ENCODE data around the gene PHB1.
"Not testable (repeated sequence)": the region's sequence is repeated elsewhere in the genome, so short reads cannot be mapped to it uniquely, and the experiment has no call there.

Gene PHB1

GRCh38 chr17:49434821-49435670, 20.4 kb upstream of the PHB1 start:
- TF ChIP-seq, protein P1, sequence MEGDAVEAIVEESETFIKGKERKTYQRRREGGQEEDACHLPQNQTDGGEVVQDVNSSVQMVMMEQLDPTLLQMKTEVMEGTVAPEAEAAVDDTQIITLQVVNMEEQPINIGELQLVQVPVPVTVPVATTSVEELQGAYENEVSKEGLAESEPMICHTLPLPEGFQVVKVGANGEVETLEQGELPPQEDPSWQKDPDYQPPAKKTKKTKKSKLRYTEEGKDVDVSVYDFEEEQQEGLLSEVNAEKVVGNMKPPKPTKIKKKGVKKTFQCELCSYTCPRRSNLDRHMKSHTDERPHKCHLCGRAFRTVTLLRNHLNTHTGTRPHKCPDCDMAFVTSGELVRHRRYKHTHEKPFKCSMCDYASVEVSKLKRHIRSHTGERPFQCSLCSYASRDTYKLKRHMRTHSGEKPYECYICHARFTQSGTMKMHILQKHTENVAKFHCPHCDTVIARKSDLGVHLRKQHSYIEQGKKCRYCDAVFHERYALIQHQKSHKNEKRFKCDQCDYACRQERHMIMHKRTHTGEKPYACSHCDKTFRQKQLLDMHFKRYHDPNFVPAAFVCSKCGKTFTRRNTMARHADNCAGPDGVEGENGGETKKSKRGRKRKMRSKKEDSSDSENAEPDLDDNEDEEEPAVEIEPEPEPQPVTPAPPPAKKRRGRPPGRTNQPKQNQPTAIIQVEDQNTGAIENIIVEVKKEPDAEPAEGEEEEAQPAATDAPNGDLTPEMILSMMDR (conservative IDR thresholded peaks at IDR 0.05), result peak; percentile 87
- TF ChIP-seq ZFX (IDR thresholded peaks at IDR 0.05), result no peak
- H3K27ac ChIP-seq, result no peak overlapping the region

- H3K27ac ChIP-seq, result no peak overlapping the region
- TF ChIP-seq ZFX (IDR thresholded peaks at IDR 0.05), result no peak
- TF ChIP-seq, protein P1 (conservative IDR thresholded peaks at IDR 0.05), result no peak
Measured at GRCh38 chr17:49433000-49433694, 18.5 kb upstream of the PHB1 start.

GRCh38 chr17:49431743-49432142, 17.1 kb upstream of the PHB1 start:
- H3K27ac ChIP-seq, result no peak overlapping the region
- TF ChIP-seq, protein P1 (conservative IDR thresholded peaks at IDR 0.05), result no peak
- no peak for TF ChIP-seq ZFX (IDR thresholded peaks at IDR 0.05)

DNA sequence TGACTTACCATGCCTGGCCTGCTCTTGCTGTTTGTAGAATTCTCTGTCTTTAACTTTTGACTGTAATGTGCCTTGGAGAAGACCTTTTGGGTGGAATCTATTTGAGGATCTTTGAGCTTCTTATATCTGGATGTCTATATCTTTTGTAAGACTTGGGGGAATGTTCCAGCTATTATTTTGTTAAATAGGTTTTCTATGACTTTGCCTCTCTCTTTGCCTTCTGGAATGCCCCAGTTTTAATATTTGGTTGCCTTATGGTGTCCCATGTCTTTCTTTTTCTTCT, 10.3 kb upstream of the PHB1 start:
- H3K27ac ChIP-seq, result no peak overlapping the region
- TF ChIP-seq, protein P1 (conservative IDR thresholded peaks at IDR 0.05), result no peak
- no peak for TF ChIP-seq ZFX (IDR thresholded peaks at IDR 0.05)

- H3K27ac ChIP-seq, result not testable (repeated sequence)
Measured at GRCh38 chr17:49424276-49425003, 9.8 kb upstream of the PHB1 start.

DNA sequence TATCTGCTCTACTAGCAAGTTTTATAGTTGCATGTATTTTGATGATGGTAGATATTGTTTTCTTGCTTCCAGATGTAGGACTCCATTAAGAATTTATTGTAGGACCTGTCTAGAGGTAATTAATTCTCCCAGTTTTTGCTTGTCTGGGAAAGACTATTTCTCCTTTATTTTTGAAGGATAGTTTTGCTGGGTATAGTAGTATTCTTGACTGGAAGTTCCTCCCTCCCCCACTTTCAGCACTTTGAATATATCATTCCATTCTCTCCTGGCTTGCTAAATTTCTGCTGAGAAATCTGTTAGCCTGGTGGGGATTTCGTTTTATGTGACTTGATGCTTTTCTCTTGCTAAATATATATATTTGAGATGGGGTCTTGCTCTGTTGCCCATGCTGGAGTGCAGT, 8.0 kb upstream of the PHB1 start:
- no peak for TF ChIP-seq ZFX (IDR thresholded peaks at IDR 0.05)
- TF ChIP-seq, protein P1 (conservative IDR thresholded peaks at IDR 0.05), result no peak
- H3K27ac ChIP-seq, result no peak overlapping the region

GRCh38 chr17:49419761-49420160, 5.1 kb upstream of the PHB1 start:
- not testable (repeated sequence) for H3K27ac ChIP-seq

- H3K27ac ChIP-seq, result not testable (repeated sequence)
Measured at GRCh38 chr17:49418754-49419740, 4.4 kb upstream of the PHB1 start.

Measured in C4-2B (cell line).